ENCODE results near the gene ARHGDIG.

DNA sequence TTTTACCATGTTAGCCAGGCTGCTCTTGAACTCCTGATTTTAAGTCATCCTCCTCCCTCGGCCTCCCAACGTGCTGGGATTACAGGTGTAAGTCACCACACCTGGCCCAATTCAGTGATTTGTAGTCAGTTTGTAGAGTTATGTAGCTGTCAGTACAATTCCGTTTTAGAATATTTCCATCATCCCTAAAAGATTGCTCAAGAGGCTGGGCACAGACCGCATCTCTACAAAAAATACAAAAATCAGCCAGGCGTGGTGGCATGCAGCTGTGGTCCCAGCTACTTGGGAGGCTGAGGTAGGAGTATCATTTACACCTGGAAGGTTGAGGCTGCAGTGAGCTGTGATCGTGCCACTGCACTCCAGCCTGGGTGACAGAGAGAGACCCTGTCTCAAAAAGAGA is 25.2 kb upstream of the ARHGDIG start:
- TF ChIP-seq, protein P1, sequence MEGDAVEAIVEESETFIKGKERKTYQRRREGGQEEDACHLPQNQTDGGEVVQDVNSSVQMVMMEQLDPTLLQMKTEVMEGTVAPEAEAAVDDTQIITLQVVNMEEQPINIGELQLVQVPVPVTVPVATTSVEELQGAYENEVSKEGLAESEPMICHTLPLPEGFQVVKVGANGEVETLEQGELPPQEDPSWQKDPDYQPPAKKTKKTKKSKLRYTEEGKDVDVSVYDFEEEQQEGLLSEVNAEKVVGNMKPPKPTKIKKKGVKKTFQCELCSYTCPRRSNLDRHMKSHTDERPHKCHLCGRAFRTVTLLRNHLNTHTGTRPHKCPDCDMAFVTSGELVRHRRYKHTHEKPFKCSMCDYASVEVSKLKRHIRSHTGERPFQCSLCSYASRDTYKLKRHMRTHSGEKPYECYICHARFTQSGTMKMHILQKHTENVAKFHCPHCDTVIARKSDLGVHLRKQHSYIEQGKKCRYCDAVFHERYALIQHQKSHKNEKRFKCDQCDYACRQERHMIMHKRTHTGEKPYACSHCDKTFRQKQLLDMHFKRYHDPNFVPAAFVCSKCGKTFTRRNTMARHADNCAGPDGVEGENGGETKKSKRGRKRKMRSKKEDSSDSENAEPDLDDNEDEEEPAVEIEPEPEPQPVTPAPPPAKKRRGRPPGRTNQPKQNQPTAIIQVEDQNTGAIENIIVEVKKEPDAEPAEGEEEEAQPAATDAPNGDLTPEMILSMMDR (IDR thresholded peaks at IDR 0.05) = no peak
- TF ChIP-seq POLR2A (IDR thresholded peaks at IDR 0.05) (no peak), POLR2AphosphoS5 (IDR thresholded peaks at IDR 0.05) (no peak)
